ENCODE data around the gene UFSP1. TPM values are rescaled to one million over a fixed set of nuclear protein-coding genes. Genes with fewer than 3 reads are reported as not detected.

The UFSP1 gene
- total and polyA plus RNA-seq, 2 experiments from 2014 or later, result 3.9 to 16.0 TPM

DNA sequence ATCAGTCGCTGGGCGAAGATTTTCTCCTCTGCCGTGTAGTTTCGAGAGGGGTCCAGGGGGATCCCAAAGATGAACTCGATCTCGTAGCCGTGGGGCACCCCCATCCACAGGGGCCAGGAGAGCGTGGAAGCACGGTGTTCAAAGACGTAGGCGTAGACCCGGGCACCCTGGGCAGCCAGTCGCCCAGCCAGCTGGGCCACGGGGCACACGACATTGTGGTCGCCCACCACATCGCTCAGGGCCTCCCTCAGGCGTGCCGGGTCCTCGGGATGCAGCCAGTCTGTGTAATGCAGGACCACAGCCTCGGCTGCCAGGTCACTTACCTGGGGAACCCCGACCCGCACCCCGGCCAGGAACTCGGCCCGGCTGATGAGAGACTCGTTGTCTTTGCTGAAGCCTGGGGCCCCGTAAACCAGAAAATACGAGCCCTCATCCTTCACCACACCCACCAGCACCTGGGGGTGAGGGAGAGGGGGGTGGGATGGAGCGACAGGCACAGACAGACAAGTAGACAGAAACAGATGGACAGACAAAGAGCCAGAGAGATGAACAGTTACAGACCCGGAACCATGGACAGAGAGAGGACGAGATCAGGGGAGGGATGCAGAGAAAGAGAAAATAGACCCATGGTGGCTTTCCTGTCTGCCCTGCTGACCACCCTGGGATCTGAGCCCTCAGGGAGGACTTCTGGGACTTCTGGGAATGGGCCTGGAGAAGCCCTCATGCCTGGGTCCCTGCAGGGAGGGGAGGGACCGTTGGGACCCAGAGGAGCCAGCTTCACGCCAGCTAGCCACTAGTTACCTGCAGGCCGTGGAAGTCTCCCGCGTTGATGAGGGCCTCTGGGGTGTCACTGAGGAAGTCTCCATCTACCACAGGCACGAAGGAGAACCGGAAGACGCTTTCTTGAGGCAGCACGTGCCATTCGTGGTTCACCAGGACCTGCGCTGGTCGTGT, 3.1 kb upstream of the UFSP1 start:
- H3K4me1 ChIP-seq (ENCODE audit: low read depth), result peaks cover 13% of the 10 kb centered on the region

DNA sequence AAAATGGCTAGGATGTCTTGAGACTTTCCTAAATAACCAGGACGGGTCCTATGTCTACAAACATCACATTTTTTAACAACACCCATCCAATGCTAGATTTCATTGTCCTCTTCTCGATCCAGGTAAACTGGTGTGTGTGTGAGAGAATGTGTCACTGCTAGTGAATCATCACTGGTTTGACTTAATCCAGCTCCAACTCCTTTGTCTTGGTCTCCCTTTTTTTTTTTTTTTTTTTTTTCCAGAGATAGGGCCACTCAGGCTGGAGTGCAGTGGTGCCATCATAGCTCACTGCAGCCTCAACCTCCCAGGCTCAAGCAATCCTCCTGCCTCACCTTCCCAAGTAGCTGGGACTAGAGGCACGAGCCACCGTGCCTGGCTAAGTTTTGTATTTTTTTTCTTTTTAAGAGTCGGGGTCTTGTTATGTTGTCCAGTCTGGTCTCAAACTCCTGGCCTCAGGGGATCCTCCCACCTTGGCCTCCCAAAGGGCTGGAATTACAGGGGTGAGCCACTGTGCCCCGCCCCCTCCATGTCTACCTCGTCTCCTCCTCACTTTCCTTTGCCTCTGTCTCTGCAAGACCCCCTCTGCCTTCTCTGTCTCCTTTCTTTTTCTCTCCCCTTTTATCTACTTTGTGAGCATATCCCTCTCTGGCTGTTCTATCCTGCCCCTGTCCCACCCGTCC, 2.2 kb upstream of the UFSP1 start:
- Histone ChIP-seq H3K36me3 (peaks cover 20% of the 10 kb centered on the region), H3K9me3 (ENCODE audit: low read depth) (no peaks in the 10 kb centered on the region), H3K27ac (no peak overlapping the region), H3K4me1 (ENCODE audit: low read depth) (peaks cover 13% of the 10 kb centered on the region), H3K4me3 (no peak overlapping the region), H3K27me3 (peaks cover 13% of the 10 kb centered on the region)
- DNase-seq (ENCODE audit: low read depth in 1 of 2, low spot score in 1 of 2), result no peak
- TF ChIP-seq, protein P1, sequence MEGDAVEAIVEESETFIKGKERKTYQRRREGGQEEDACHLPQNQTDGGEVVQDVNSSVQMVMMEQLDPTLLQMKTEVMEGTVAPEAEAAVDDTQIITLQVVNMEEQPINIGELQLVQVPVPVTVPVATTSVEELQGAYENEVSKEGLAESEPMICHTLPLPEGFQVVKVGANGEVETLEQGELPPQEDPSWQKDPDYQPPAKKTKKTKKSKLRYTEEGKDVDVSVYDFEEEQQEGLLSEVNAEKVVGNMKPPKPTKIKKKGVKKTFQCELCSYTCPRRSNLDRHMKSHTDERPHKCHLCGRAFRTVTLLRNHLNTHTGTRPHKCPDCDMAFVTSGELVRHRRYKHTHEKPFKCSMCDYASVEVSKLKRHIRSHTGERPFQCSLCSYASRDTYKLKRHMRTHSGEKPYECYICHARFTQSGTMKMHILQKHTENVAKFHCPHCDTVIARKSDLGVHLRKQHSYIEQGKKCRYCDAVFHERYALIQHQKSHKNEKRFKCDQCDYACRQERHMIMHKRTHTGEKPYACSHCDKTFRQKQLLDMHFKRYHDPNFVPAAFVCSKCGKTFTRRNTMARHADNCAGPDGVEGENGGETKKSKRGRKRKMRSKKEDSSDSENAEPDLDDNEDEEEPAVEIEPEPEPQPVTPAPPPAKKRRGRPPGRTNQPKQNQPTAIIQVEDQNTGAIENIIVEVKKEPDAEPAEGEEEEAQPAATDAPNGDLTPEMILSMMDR (IDR thresholded peaks at IDR 0.05; ENCODE audit: low read depth, low read length), result no peak

More for the DNA sequence above, 3.1 kb upstream of the UFSP1 start:
- Histone ChIP-seq H3K36me3 (peaks cover 11% of the 10 kb centered on the region), H3K27me3 (peaks cover 21% of the 10 kb centered on the region), H3K4me3 (no peak overlapping the region), H3K27ac (no peak overlapping the region), H3K9me3 (ENCODE audit: low read depth) (no peaks in the 10 kb centered on the region)
- TF ChIP-seq, protein P1 (IDR thresholded peaks at IDR 0.05; ENCODE audit: low read depth, low read length), result no peak
- DNase-seq (ENCODE audit: low read depth in 1 of 2, low spot score in 1 of 2), result no peak

DNA sequence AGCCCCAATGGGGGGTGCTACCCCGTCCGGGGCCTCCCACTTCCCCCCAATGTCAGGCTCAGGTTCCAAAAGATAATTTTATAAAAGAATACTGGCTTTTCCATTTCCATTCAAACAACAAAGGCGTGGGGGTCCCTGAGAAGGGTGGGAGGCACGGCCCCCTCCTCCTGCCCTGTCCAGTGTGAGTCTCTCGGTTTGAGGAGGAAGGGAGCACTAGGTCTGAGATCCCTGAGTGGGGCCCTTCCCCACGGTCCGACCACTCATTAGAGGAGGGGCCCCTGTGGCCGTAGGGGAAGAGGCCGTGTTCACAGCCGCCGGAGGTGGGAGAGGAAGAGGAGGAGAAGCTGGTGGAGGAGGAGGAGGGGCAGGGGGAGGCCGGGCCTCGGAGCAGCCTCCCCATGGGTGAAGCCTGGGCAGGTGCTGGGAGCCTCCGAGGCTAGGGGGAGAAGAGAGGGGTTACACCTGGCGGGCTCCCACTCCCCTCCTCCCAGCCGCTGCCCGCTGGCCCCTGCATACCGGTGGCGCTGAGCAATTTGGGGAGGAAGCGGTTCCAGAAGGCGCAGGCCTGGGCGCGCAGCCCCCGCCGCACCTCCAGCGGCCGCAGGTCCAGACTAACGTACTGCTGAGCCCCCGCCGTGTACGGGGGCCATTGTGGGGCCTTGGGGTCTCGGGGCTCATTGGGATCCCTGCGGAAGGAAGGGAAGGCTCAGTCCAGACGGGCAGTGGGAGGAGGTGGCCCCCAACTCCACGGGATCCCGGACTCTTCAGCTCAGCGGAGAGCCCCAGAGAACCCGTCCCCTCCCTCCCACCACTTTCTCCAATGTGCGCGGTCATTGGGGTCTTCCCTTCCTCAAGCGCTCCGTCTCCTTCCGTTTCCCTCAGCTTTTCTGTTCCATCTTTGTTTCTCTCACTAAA, 1.4 kb upstream of the UFSP1 start:
- H3K4me1 ChIP-seq (ENCODE audit: low read depth), result peaks cover 13% of the 10 kb centered on the region
- DNase-seq (ENCODE audit: low read depth in 1 of 2, low spot score in 1 of 2), result peak in 1 of 2 donors; percentile 30
- TF ChIP-seq, protein P1 (IDR thresholded peaks at IDR 0.05; ENCODE audit: low read depth, low read length), result no peak

DNA sequence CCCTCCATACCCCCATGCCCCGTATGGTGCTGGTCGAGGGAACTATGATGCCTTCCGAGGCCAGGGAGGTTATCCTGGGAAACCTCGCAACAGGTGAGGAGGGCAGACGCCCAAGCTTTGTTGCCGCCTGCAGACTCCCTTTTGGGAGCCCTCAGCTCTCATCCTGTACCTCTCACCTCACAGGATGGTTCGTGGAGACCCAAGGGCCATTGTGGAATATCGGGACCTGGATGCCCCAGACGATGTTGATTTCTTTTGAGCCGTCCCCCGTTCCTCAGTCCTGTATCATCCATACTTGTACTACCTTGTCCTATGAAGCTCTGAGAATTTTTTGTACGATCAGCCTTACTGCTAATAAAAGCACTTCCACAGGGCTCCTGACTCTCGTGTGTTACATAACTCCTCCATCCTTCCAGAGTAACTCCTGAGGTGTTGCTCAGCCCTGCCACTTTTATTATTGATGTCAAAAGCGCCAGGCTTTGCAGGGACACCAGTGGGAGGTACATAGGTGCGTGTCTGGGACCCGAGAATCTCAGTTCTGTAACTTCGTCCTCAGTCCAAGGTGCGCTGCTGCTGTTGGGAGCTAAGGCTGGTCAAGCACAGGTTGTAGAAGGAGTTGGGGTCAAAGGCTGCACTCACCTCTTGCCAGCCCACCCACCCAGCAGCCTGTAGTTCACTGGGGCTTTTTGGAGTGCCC, 1.1 kb downstream of the UFSP1 start:
- DNase-seq (ENCODE audit: low read depth in 1 of 2, low spot score in 1 of 2), result no peak
- TF ChIP-seq, protein P1 (IDR thresholded peaks at IDR 0.05; ENCODE audit: low read depth, low read length), result no peak
- Histone ChIP-seq H3K27ac (peak overlapping the region; percentile 93), H3K4me1 (ENCODE audit: low read depth) (peaks cover 22% of the 10 kb centered on the region), H3K27me3 (no peaks in the 10 kb centered on the region), H3K36me3 (peaks cover 44% of the 10 kb centered on the region), H3K4me3 (peak overlapping the region; percentile 54), H3K9me3 (ENCODE audit: low read depth) (no peaks in the 10 kb centered on the region)

More for the DNA sequence above, 1.4 kb upstream of the UFSP1 start:
- Histone ChIP-seq H3K27me3 (peaks cover 5% of the 10 kb centered on the region), H3K9me3 (ENCODE audit: low read depth) (no peaks in the 10 kb centered on the region), H3K36me3 (peaks cover 28% of the 10 kb centered on the region), H3K27ac (peak overlapping the region; percentile 93), H3K4me3 (peak overlapping the region; percentile 54)

Data from cardiac muscle cell (in vitro differentiated cells and primary cell).